Neural progenitor cell (in vitro differentiated cells): ENCODE results near the gene HDAC5. TPM values are rescaled to one million over a fixed set of nuclear protein-coding genes. Genes with fewer than 3 reads are reported as not detected.

ENCODE experiments used
- DNase-seq: peaks from one replicate; pipeline ENCODE4 v3.0.0-alpha.2; 2016; ENCODE audit warnings: low spot score
- H2AFZ ChIP-seq: fragments of 200-600 bp; sonication (generic); replicated peaks from 2 replicates; pipeline ENCODE4 v1.6.1; 2016; ENCODE audit warnings: antibody characterized with exemption
- H3F3A ChIP-seq: fragments of 200-600 bp; sonication (generic); 2 replicates; pipeline ENCODE4 v1.6.1; 2016; ENCODE audit warnings: antibody characterized with exemption, low read depth
- H3K27ac ChIP-seq: fragments of 200-600 bp; sonication (generic); 2 replicates; pipeline ENCODE4 v1.5.1; 2016; ENCODE audit warnings: mild to moderate bottlenecking
- H3K27me3 ChIP-seq: fragments of 200-600 bp; sonication (generic); 2 replicates; pipeline ENCODE4 v1.6.1; 2016; ENCODE audit warnings: mild to moderate bottlenecking, moderate library complexity
- H3K36me3 ChIP-seq: fragments of 200-600 bp; sonication (generic); 2 replicates; pipeline ENCODE4 v1.5.1; 2016
- H3K4me1 ChIP-seq: fragments of 200-600 bp; sonication (generic); 2 replicates; pipeline ENCODE4 v1.6.1; 2016; ENCODE audit warnings: mixed run types
- H3K4me2 ChIP-seq: fragments of 200-600 bp; sonication (generic); 2 replicates; pipeline ENCODE4 v1.6.1; 2016
- H3K4me3 ChIP-seq: fragments of 200-600 bp; sonication (generic); 2 replicates; pipeline ENCODE4 v1.5.1; 2016
- H3K79me2 ChIP-seq: fragments of 200-600 bp; sonication (generic); 2 replicates; pipeline ENCODE4 v1.6.1; 2016; ENCODE audit warnings: low read depth
- H3K9ac ChIP-seq: fragments of 200-600 bp; sonication (generic); 2 replicates; pipeline ENCODE4 v1.6.1; 2016
- H3K9me3 ChIP-seq: fragments of 200-600 bp; sonication (generic); 2 replicates; pipeline ENCODE4 v1.5.1; 2016; ENCODE audit warnings: low read depth
- H4K20me1 ChIP-seq: fragments of 200-600 bp; sonication (generic); 2 replicates; pipeline ENCODE4 v1.6.1; 2016; ENCODE audit warnings: low read depth
- H3K27ac Mint-ChIP-seq: 3 replicates; pipeline ENCODE4 v1.8.0; 2021; ENCODE audit warnings: mixed read lengths
- H3K27me3 Mint-ChIP-seq: 2 replicates; pipeline ENCODE4 v1.8.0; 2022; ENCODE audit warnings: low read depth, mild to moderate bottlenecking, inconsistent platforms, moderate library complexity, mixed read lengths; ENCODE audit not compliant: insufficient read depth
- H3K36me3 Mint-ChIP-seq: 3 replicates; pipeline ENCODE4 v1.8.0; 2021; ENCODE audit warnings: mixed read lengths
- H3K4me1 Mint-ChIP-seq: 3 replicates; pipeline ENCODE4 v1.8.0; 2021; ENCODE audit warnings: mixed read lengths
- H3K4me3 Mint-ChIP-seq: 3 replicates; pipeline ENCODE4 v1.8.0; 2021; ENCODE audit warnings: mild to moderate bottlenecking, moderate library complexity, mixed read lengths
- H3K9me3 Mint-ChIP-seq: 3 replicates; pipeline ENCODE4 v1.8.0; 2020; ENCODE audit warnings: mixed read lengths
- EZH2 ChIP-seq: fragments of 200-600 bp; sonication (generic); IDR thresholded peaks from 2 replicates; pipeline ENCODE4 v1.6.1; 2017; ENCODE audit warnings: antibody characterized with exemption, mild to moderate bottlenecking, moderate library complexity
- EZH2phosphoT487 ChIP-seq: fragments of 200-600 bp; sonication (generic); IDR thresholded peaks from 2 replicates; pipeline ENCODE4 v1.6.1; 2017; ENCODE audit warnings: antibody characterized with exemption
- total RNA-seq: library from RNA; depleted of rRNA; stranded (reverse); fragments of >200 nt; gene quantifications from 2 replicates; pipeline ENCODE4 v1.2.3, GENCODE V29; 2015; ENCODE audit warnings: low replicate concordance
- TF ChIP-seq, protein P1 (sequence below): fragments of 200-600 bp; sonication (generic); IDR thresholded peaks from 2 replicates; pipeline ENCODE4 v1.5.1; 2017; ENCODE audit warnings: antibody characterized with exemption, mild to moderate bottlenecking

The HDAC5 gene
- total RNA-seq, 1 donor from 2014 or later = 23.6 TPM

DNA sequence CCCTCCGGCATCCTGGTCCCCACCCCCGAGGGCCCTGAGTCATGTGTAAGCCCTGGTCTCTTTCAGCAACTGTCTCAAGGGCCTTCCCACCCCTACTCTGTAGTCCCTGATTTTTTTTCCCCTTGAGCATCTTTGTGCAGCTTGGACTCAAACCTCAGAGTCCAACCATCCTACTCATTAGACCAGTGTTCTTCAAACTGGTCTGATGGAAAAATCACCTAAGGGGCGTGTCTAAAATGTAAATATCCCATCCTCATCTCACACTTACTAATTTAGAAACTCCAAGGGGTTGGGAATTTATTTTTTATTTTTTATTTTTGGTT is 52.3 kb downstream of the HDAC5 start:
- H3K9ac ChIP-seq = peak overlapping the region; percentile 60
- Mint-ChIP-seq H3K36me3 (peaks cover 20% of the 10 kb centered on the region), H3K27ac (peak overlapping the region; percentile 91), H3K9me3 (no peaks in the 10 kb centered on the region), H3K4me1 (peaks cover 26% of the 10 kb centered on the region), H3K4me3 (peak overlapping the region; percentile 94), H3K27me3 (peaks cover 5% of the 10 kb centered on the region)
- H4K20me1 ChIP-seq = peaks cover 3% of the 10 kb centered on the region
- H3K79me2 ChIP-seq = peaks cover 35% of the 10 kb centered on the region
- H3K4me1 ChIP-seq = peaks cover 9% of the 10 kb centered on the region
- H3K27me3 ChIP-seq = no peaks in the 10 kb centered on the region
- no peaks in the 10 kb centered on the region for H3K9me3 ChIP-seq
- peaks cover 48% of the 10 kb centered on the region for H3F3A ChIP-seq
- H3K4me2 ChIP-seq = peak overlapping the region; percentile 84
- no peak for DNase-seq
- peak overlapping the region; percentile 66 for H3K4me3 ChIP-seq
- TF ChIP-seq EZH2phosphoT487 (no peak), EZH2 (no peak)
- TF ChIP-seq, protein P1, sequence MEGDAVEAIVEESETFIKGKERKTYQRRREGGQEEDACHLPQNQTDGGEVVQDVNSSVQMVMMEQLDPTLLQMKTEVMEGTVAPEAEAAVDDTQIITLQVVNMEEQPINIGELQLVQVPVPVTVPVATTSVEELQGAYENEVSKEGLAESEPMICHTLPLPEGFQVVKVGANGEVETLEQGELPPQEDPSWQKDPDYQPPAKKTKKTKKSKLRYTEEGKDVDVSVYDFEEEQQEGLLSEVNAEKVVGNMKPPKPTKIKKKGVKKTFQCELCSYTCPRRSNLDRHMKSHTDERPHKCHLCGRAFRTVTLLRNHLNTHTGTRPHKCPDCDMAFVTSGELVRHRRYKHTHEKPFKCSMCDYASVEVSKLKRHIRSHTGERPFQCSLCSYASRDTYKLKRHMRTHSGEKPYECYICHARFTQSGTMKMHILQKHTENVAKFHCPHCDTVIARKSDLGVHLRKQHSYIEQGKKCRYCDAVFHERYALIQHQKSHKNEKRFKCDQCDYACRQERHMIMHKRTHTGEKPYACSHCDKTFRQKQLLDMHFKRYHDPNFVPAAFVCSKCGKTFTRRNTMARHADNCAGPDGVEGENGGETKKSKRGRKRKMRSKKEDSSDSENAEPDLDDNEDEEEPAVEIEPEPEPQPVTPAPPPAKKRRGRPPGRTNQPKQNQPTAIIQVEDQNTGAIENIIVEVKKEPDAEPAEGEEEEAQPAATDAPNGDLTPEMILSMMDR = no peak
- H2AFZ ChIP-seq = peak overlapping the region; percentile 81
- peak overlapping the region; percentile 90 for H3K27ac ChIP-seq
- no peaks in the 10 kb centered on the region for H3K36me3 ChIP-seq

DNA sequence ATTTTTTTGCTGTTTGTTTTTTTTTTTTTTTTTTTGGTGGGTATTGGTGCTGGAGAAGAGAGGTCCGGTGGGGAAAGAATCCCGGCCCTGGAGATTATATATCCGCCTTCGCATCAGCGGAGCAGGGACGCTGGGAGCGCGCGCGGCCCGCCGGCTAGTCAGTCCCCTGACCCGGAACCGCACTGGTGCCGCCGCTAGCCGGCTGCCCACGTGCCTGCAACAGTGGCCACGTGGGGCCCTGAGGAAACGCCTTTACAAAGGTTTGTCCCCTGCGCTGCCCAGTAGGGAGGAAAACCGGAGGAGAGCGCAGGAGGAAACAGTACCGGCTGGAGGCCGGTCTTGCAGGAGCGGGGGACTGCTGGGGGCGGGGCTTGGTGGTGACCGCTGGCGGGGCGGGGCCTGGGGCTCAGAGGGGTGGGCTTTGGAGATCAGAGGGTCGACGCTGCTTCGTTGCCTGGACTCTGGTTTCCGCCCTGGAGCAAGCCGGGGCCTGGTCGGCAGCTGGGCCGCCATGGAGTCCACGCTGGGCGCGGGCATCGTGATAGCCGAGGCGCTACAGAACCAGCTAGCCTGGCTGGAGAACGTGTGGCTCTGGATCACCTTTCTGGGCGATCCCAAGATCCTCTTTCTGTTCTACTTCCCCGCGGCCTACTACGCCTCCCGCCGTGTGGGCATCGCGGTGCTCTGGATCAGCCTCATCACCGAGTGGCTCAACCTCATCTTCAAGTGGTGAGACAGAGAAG is 52.8 kb downstream of the HDAC5 start, which contains the start of gene G6PC3:
Gene G6PC3, plus strand, starts transcription at position 281 of the 743 bp plus-strand sequence. Its CDS starts 231 bp downstream, at position 512.
- H3K27ac ChIP-seq = peak within 1 kb of the TSS; percentile 90

DNA sequence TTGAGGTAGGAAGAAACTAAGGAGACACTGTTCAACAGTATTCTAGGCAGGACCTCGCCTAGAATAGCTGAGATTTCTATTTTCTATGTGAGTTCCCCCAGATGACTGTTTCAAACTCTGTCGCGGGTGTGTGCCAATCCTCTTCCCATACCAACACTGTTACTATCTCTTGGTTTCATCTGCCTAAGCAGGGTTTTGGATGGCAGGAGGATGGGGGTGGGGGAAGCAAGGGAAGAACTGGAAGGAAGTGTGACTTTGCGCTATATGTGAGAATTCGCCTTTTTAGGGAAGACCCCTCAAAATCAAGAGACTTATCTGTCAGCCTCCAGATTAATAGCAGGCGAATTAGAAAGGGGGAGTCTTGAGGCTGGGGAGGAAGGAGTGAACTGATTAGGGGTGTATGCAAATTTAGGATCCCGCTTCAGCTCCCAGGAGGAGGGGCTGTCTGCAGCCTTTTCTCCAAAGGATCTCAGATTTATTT is 53.4 kb downstream of the HDAC5 start:
- TF ChIP-seq, protein P1 = no peak
- TF ChIP-seq EZH2phosphoT487 (no peak), EZH2 (peak; percentile 52)
- Histone ChIP-seq H3K27me3 (no peaks in the 10 kb centered on the region), H3K9me3 (no peaks in the 10 kb centered on the region), H3K9ac (no peak overlapping the region), H3K79me2 (peaks cover 46% of the 10 kb centered on the region), H3K4me3 (peak overlapping the region; percentile 66), H3K36me3 (no peaks in the 10 kb centered on the region), H4K20me1 (peaks cover 8% of the 10 kb centered on the region), H3K4me1 (peaks cover 14% of the 10 kb centered on the region), H3K4me2 (peak overlapping the region; percentile 72), H2AFZ (no peak overlapping the region), H3F3A (peaks cover 59% of the 10 kb centered on the region), H3K27ac (peak overlapping the region; percentile 15)
- Mint-ChIP-seq H3K36me3 (peaks cover 10% of the 10 kb centered on the region), H3K9me3 (no peaks in the 10 kb centered on the region), H3K27me3 (peaks cover 11% of the 10 kb centered on the region), H3K4me3 (peak overlapping the region; percentile 94), H3K4me1 (peaks cover 33% of the 10 kb centered on the region), H3K27ac (peak overlapping the region; percentile 70)
- no peak for DNase-seq

More for the DNA sequence above, 52.8 kb downstream of the HDAC5 start, which contains the start of gene G6PC3:
- H3F3A ChIP-seq = peaks cover 53% of the 10 kb centered on the region
- TF ChIP-seq EZH2phosphoT487 = no peak
- TF ChIP-seq EZH2 = peak; percentile 51
- H4K20me1 ChIP-seq = peaks cover 1% of the 10 kb centered on the region
- H3K9ac ChIP-seq = peak within 1 kb of the TSS; percentile 60
- peaks cover 9% of the 10 kb centered on the region for H3K4me1 ChIP-seq
- Mint-ChIP-seq H3K4me3 (peak within 1 kb of the TSS; percentile 94), H3K36me3 (peaks cover 14% of the 10 kb centered on the region), H3K9me3 (no peaks in the 10 kb centered on the region), H3K27me3 (peaks cover 9% of the 10 kb centered on the region), H3K27ac (peak within 1 kb of the TSS; percentile 91), H3K4me1 (peaks cover 28% of the 10 kb centered on the region)
- H3K79me2 ChIP-seq = peaks cover 40% of the 10 kb centered on the region
- no peaks in the 10 kb centered on the region for H3K9me3 ChIP-seq
- peak within 1 kb of the TSS; percentile 81 for H2AFZ ChIP-seq
- H3K36me3 ChIP-seq = no peaks in the 10 kb centered on the region
- H3K4me3 ChIP-seq = peak within 1 kb of the TSS; percentile 66
- peak; percentile 99 for DNase-seq
- no peaks in the 10 kb centered on the region for H3K27me3 ChIP-seq
- H3K4me2 ChIP-seq = peak within 1 kb of the TSS; percentile 84

DNA sequence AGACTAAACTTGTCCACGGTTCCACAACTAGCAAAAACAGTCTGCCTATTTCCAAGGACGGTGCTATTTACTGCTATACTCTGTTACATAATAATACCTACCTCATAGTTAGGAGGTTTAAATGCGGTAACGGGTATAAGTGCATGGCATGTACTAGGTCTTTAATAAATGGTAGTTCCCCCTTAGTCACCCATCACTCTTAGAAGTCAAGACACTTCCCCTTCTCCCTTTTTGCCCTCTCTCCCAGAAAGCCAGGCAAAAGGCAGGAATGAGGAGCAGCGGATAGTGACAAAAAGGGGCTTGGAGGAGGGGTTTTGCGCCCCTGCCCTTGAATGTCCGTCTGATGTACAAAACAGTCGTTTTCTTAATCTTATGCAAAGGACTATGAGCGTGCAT is 55.9 kb downstream of the HDAC5 start:
- no peak overlapping the region for H3K4me2 ChIP-seq
- H3K9me3 ChIP-seq = no peaks in the 10 kb centered on the region
- TF ChIP-seq, protein P1 = no peak
- TF ChIP-seq EZH2 = no peak
- no peak for TF ChIP-seq EZH2phosphoT487
- H3K79me2 ChIP-seq = peaks cover 53% of the 10 kb centered on the region
- peaks cover 53% of the 10 kb centered on the region for H3F3A ChIP-seq
- H4K20me1 ChIP-seq = peaks cover 31% of the 10 kb centered on the region
- H3K27ac ChIP-seq = no peak overlapping the region
- H2AFZ ChIP-seq = no peak overlapping the region
- H3K27ac Mint-ChIP-seq = no peak overlapping the region
- H3K4me1 ChIP-seq = peaks cover 25% of the 10 kb centered on the region
- H3K4me3 ChIP-seq = no peak overlapping the region
- DNase-seq = no peak
- H3K27me3 Mint-ChIP-seq = peaks cover 11% of the 10 kb centered on the region
- peaks cover 27% of the 10 kb centered on the region for H3K4me1 Mint-ChIP-seq
- H3K36me3 ChIP-seq = no peaks in the 10 kb centered on the region
- no peaks in the 10 kb centered on the region for H3K27me3 ChIP-seq
- H3K4me3 Mint-ChIP-seq = peak overlapping the region; percentile 96
- H3K9me3 Mint-ChIP-seq = no peaks in the 10 kb centered on the region
- no peak overlapping the region for H3K9ac ChIP-seq
- H3K36me3 Mint-ChIP-seq = peaks cover 7% of the 10 kb centered on the region
